Activated CD8-positive, alpha-beta memory T cell treated with anti-CD3 and anti-CD28 coated beads for 48 hours (primary cell): ENCODE results near the gene DNAH17.

Experiments used
- DNase-seq, 3 experiments: peaks; one replicate each; pipeline ENCODE4 v3.0.0-alpha.2; 2020; ENCODE audit warnings: low read depth in 2 of 3, low spot score in 2 of 3

DNAH17 gene

GRCh38 chr17:78607038-78607437 lies 29.8 kb upstream of the DNAH17 start:
- no peak for DNase-seq

GRCh38 chr17:78605886-78606285 lies 28.7 kb upstream of the DNAH17 start:
- DNase-seq: no peak

GRCh38 chr17:78605429-78605828 lies 28.2 kb upstream of the DNAH17 start:
- DNase-seq: no peak

DNA sequence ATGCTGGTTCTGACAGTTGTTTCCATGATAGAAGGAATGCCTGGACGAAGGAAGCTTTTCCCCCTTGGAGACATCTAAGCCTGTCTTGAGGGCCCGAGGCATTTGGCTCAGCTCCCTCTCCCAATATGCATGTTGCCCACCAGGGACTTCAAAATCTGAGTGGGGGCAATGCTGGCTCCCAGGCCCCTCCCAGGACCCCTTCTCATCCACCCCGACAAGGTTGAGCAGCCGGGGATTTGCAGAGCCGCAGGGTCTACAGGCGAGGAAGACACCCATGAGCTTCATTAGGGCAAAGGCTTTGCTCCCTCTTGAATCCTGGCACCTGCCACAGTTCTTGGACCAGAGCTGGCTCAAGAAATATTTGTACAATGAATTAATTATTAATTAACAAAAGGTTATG lies 25.1 kb upstream of the DNAH17 start:
- no peak for DNase-seq

GRCh38 chr17:78601577-78602190 lies 24.5 kb upstream of the DNAH17 start:
- no peak for DNase-seq

DNA sequence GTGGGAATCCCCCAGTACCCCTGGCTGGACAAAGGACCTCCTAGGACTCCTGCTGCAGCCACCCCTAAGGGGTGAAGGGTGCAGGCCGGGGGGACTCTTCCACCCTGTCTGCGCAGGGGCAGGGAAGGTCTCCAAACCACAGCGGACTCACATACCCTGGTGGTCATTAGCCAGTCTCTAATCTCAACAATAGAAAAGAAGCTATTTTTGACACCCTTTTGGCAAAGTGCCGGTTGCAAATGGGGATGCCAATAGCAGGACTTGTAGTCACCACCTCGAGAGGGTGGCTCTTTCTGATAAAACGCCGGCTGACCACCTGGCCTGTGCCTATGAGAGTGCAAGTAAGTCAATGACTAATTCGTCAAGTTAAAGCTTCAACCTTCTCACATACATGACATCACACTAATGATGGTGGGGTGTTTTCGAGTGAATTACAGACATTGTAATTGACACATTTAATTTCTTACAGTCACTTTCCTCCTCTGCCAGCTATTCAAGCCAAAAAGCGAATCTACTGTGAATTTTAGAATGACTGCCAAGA lies 23.1 kb upstream of the DNAH17 start:
- no peak for DNase-seq

DNA sequence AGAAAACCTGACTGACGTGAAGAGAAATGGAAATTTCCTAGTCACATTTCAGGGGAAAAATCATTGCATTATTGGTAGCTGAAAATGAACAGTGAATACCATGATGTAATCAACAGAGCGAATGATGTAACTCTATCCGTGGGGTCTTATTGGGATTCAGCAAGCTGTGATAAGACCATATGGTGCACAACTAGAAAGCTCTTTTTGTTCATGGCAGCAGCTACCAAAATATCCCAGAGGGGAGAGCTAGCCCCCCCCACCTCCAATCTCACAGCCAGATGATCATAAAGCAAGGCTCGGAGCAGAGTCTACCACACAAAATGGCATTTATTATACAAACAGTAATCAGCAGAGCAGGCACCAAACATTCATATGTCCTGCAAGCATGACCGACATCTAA lies 22.2 kb upstream of the DNAH17 start:
- no peak for DNase-seq

DNA sequence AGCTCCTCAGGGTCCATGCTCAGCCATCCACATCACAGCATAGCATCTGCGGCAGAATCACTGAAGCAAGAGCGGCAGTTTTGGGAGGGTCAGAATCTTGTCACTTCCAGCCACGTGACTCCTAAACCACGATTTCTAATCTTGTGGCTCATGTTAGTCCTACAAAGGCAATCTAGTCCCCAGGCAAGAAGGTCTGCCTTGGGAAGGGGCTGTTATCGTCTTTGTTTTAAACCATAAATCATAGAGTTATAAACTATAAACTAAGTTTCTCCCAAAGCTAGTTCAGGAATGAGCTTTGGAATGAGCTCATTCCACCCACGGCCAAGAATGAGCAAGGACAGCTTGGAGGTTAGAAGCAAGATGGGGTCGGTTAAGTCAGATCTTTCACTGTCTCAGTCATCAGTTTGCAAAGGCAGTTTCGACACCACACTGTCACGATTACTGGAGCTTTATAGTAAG lies 20.8 kb upstream of the DNAH17 start:
- no peak for DNase-seq

- DNase-seq: no peak
Measured at GRCh38 chr17:78596871-78597764, 19.9 kb upstream of the DNAH17 start.

- no peak for DNase-seq
Measured at GRCh38 chr17:78595135-78595810, 18.1 kb upstream of the DNAH17 start.

- DNase-seq: no peak
Measured at GRCh38 chr17:78592991-78593329, 15.8 kb upstream of the DNAH17 start.

DNA sequence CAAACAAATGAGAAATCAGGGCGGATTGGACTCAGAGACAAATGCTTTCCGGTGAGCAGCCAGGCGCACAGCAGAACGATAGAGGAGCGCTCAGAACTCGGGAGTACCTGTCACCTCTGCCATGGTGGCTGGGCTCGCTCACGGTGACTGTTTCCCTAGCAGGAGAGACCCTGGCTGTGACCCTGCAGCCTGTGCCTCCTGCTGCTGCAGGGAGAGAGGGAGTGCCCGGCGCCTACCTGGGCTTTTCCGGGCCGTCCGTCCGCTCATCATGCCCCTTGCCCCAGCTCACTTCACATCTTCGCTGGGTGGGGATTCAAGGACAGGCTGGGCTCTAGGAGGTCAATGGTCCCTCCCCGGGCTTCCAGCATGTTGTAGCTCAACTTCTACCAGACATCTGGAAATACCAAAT lies 14.1 kb upstream of the DNAH17 start:
- no peak for DNase-seq

- DNase-seq: no peak
Measured at GRCh38 chr17:78589885-78590284, 12.7 kb upstream of the DNAH17 start.

- DNase-seq: no peak
Measured at GRCh38 chr17:78589031-78589675, 12.0 kb upstream of the DNAH17 start.

GRCh38 chr17:78588258-78589030 lies 11.2 kb upstream of the DNAH17 start:
- DNase-seq: no peak

DNA sequence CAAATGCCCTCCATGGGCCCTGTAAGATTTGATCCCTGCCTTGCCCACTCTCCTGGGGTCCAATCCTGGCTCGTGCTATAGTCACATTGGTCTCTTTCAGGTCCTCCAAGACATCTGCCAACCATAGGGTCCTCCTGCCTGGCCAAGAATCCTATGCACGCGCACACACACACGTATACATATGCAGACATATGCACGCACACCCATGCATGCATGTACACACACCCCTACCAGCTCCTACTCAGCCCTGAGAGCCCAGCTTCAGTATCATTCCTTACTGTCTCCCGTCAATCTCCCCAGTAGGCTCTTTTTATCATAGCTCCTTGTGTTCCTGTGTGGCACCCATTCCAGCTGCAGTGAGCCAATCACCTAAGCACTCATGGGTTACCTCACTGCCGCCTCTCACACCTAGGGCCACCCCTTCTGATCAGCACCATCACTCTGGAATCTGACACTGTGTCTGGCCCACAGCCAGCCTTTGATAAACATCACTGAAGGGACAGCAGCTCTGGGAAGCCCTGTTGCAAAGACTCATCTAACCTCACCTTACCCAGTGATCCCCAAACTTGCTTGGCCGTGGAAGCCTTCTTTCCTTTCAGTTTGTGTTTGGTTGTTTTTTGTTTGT lies 7.9 kb upstream of the DNAH17 start:
- no peak for DNase-seq

- no peak for DNase-seq
Measured at GRCh38 chr17:78583091-78583490, 5.9 kb upstream of the DNAH17 start.

GRCh38 chr17:78581304-78581703 lies 4.1 kb upstream of the DNAH17 start:
- DNase-seq: no peak

DNA sequence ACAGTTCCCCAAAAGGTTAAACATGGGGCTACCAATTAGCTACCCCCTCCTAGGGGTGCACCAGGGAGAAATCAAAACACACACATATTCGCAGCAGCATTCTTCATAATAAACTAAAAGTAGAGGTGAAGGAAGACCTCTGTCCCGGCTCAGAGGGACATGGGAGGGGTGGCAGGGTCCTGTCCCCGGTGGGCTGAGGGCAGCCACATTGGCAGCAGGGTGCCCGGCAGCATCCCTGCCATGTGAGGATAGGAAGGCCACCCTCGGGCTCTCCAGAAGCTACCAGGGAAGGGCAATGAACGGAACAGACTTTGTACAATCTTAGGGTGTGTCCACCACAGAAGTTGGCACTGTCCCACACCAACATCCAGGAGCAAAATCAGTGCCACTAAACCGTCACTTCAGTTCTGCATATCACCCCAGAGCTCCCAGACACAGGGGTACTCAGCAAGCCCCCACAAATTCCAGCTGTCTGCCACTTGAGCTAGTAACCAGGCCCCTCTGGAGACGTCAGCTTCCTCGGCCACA lies 3.1 kb upstream of the DNAH17 start:
- DNase-seq: no peak
